ENCODE data around the gene SMAD9. TPM values are rescaled to one million over a fixed set of nuclear protein-coding genes. Genes with fewer than 3 reads are reported as not detected.

SMAD9 gene
- total RNA-seq, 2 experiments from 2014 or later, result not detected

DNA sequence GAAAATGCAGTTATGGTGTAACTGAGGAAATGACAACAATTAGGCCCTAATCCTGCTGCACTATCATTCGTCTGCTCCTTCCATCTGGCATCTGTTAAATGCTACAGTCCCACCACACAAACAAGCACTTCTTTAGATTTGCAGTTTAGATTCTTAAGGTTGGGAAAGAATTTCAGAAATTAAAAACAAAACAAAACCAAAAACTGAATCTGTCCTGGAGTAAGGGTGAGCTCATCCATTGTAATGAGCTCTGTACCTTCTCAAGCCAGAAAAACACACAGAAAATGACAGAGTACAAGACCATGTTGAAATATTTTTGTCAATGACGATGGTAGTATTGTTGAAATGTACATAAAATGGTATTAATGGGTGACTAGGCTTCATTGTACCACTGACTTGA, 28.3 kb downstream of the SMAD9 start:
- H3K4me1 Mint-ChIP-seq (ENCODE audit: low read depth), result no peaks in the 10 kb centered on the region
- Histone ChIP-seq H3K27me3 (ENCODE audit: control insufficient read depth in 1 of 2, insufficient read depth in 2 of 2, low read length in 2 of 2) (peaks cover 0 to 4% of the 10 kb centered on the region in 2 experiments), H3K4me3 (ENCODE audit: low read length) (no peak overlapping the region), H3K4me1 (ENCODE audit: insufficient read depth, low read length) (no peaks in the 10 kb centered on the region), H3K36me3 (ENCODE audit: insufficient read depth, low read length) (no peaks in the 10 kb centered on the region), H3K27ac (ENCODE audit: low read depth in 1 of 2, low read length in 2 of 2) (no peak overlapping the region), H3K9me3 (ENCODE audit: control insufficient read depth in 1 of 2, insufficient read depth in 1 of 2, low read length in 2 of 2) (no peaks in the 10 kb centered on the region)
- ChIA-PET CTCF (no interaction called here), POLR2A (no interaction called here)
- H3K4me3 Mint-ChIP-seq, result no peak overlapping the region
- H3K27me3 Mint-ChIP-seq, result peaks cover 39% of the 10 kb centered on the region
- H3K9me3 Mint-ChIP-seq, result no peaks in the 10 kb centered on the region
- TF ChIP-seq, protein P1, sequence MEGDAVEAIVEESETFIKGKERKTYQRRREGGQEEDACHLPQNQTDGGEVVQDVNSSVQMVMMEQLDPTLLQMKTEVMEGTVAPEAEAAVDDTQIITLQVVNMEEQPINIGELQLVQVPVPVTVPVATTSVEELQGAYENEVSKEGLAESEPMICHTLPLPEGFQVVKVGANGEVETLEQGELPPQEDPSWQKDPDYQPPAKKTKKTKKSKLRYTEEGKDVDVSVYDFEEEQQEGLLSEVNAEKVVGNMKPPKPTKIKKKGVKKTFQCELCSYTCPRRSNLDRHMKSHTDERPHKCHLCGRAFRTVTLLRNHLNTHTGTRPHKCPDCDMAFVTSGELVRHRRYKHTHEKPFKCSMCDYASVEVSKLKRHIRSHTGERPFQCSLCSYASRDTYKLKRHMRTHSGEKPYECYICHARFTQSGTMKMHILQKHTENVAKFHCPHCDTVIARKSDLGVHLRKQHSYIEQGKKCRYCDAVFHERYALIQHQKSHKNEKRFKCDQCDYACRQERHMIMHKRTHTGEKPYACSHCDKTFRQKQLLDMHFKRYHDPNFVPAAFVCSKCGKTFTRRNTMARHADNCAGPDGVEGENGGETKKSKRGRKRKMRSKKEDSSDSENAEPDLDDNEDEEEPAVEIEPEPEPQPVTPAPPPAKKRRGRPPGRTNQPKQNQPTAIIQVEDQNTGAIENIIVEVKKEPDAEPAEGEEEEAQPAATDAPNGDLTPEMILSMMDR (IDR thresholded peaks at IDR 0.05), result no peak
- no peaks in the 10 kb centered on the region for H3K36me3 Mint-ChIP-seq (ENCODE audit: low read depth)
- no peak overlapping the region for H3K27ac Mint-ChIP-seq
- ATAC-seq (ENCODE audit: poor library complexity) (no peak), DNase-seq (no peak)
- intact Hi-C loops (cut with DNase I, micrococcal nuclease), result no loop called here

DNA sequence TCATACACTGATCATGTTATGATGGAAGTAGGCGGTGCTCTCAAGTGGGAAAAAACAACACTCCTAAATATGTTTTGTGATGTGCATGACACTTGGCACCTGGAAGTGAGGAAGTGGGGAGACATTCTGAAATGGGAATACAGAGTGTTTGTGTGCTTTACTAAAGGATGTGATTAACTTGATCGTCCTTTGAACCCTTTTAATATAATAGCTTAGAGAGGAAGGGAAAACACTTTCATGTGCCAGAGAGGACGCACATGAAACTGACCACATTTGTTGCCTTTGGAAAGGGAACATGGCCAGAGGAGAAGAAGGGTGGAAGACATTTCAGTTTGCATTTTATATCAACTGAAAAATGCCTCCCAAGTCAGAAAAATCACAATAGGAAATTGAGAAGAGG, 31.4 kb downstream of the SMAD9 start:
- DNase-seq (no peak), ATAC-seq (ENCODE audit: poor library complexity) (no peak)
- Mint-ChIP-seq H3K9me3 (no peaks in the 10 kb centered on the region), H3K4me1 (ENCODE audit: low read depth) (no peaks in the 10 kb centered on the region), H3K4me3 (no peak overlapping the region), H3K27me3 (peaks cover 38% of the 10 kb centered on the region), H3K36me3 (ENCODE audit: low read depth) (no peaks in the 10 kb centered on the region), H3K27ac (no peak overlapping the region)
- Histone ChIP-seq H3K27ac (ENCODE audit: low read depth in 1 of 2, low read length in 2 of 2) (no peak overlapping the region), H3K36me3 (ENCODE audit: insufficient read depth, low read length) (no peaks in the 10 kb centered on the region), H3K9me3 (ENCODE audit: control insufficient read depth in 1 of 2, insufficient read depth in 1 of 2, low read length in 2 of 2) (no peaks in the 10 kb centered on the region), H3K27me3 (ENCODE audit: control insufficient read depth in 1 of 2, insufficient read depth in 2 of 2, low read length in 2 of 2) (peaks cover 0 to 4% of the 10 kb centered on the region in 2 experiments), H3K4me3 (ENCODE audit: low read length) (no peak overlapping the region), H3K4me1 (ENCODE audit: insufficient read depth, low read length) (no peaks in the 10 kb centered on the region)
- intact Hi-C loops (cut with DNase I, micrococcal nuclease), result no loop called here
- TF ChIP-seq, protein P1 (IDR thresholded peaks at IDR 0.05), result no peak
- ChIA-PET POLR2A (no interaction called here), CTCF (no interaction called here)

DNA sequence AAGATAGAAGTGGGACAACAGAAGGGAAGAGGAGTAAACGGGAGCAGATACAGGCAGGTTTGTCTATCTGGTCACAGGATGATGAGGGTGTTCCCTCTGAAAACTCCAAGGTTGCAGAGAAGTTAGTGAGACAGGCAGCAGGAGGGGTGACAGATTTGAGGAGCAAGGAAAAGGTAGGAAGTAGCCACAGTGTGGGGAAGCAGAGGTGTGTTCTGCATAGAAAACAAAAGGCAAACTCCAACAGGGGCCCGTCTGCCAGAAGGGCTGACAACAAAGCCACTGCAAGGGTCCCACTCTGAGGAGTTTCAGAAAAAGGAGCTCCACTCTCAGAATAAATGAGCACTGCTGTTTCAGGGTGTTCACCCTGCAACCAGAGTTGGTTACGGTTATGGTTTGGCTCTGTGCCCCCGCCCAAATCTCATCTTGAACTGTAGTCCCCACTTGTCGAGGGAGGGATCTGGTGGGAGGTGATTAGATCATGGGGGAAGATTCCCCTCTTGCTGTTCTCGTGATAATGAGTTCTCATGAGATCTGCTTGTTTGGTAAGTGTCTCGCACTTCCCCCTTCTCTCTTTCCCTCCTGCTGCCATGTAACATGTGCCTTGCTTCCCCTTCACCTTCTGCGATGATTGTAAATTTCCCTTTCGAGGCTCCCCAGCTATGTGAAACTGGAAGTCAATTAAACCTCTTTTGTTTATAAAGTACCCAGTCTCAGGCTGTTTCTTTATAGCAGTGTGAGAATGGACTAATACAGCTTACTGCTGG, 32.1 kb downstream of the SMAD9 start:
- H3K36me3 ChIP-seq (ENCODE audit: insufficient read depth, low read length), result no peaks in the 10 kb centered on the region
- TF ChIP-seq, protein P1 (IDR thresholded peaks at IDR 0.05), result no peak
- intact Hi-C loops (cut with DNase I, micrococcal nuclease), result no loop called here
- Mint-ChIP-seq H3K4me3 (no peak overlapping the region), H3K27me3 (peaks cover 38% of the 10 kb centered on the region), H3K36me3 (ENCODE audit: low read depth) (no peaks in the 10 kb centered on the region), H3K27ac (no peak overlapping the region), H3K4me1 (ENCODE audit: low read depth) (no peaks in the 10 kb centered on the region), H3K9me3 (no peaks in the 10 kb centered on the region)
- H3K4me3 ChIP-seq (ENCODE audit: low read length), result no peak overlapping the region
- no peaks in the 10 kb centered on the region for H3K9me3 ChIP-seq (ENCODE audit: control insufficient read depth in 1 of 2, insufficient read depth in 1 of 2, low read length in 2 of 2)
- ATAC-seq (ENCODE audit: poor library complexity), result no peak
- H3K27me3 ChIP-seq (ENCODE audit: control insufficient read depth in 1 of 2, insufficient read depth in 2 of 2, low read length in 2 of 2), result peaks cover 0 to 4% of the 10 kb centered on the region in 2 experiments
- no peaks in the 10 kb centered on the region for H3K4me1 ChIP-seq (ENCODE audit: insufficient read depth, low read length)
- no peak overlapping the region for H3K27ac ChIP-seq (ENCODE audit: low read depth in 1 of 2, low read length in 2 of 2)
- ChIA-PET CTCF (no interaction called here), POLR2A (no interaction called here)
- DNase-seq, result peak in 1 of 14 experiments; percentile 1
